ENCODE measurements around the gene POLR1F. TPM values are rescaled to one million over a fixed set of nuclear protein-coding genes. Genes with fewer than 3 reads are reported as not detected.

POLR1F gene
- total and polyA plus RNA-seq, 2 donors (not counting 3 experiments of a cell fraction or from before 2014, with no cell fraction given) = 10.4 to 27.0 TPM

DNA sequence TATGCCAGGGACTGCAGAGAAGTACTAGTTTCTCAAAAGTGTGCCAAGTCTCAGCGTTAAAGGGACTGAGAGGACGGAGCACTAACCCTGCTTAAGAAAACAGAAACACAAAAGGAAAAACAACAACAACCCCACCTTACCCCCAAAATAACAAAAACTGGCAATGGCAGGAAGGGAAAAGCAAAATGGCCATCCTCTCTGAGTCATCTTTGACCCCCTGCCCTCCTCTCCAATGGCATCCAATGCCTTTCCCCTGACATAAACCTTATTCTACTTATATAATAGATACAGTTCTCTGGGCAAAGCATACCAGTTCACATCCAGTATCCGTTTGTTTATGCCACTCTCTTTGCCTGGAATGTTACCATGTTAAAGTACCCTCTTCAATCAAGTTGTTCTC lies 1.6 kb downstream of the POLR1F start:
- Histone ChIP-seq H3K9me3 (replicated peaks; ENCODE audit: control insufficient read depth, insufficient read depth, low read length) (no peaks in the 10 kb centered on the region), H3K4me2 (ENCODE audit: insufficient read depth, low read length) (peak overlapping the region; percentile 90), H2AFZ (ENCODE audit: low read depth, low read length) (peak overlapping the region; percentile 29), H3K4me3 (replicated peaks in 1 of 3; ENCODE audit: insufficient read depth in 1 of 3, low read depth in 1 of 3, low read length in 3 of 3) (peak overlapping the region in 2 of 3 experiments; percentile 45 to 77), H3K36me3 (ENCODE audit: control insufficient read depth in 2 of 2, extremely low read depth in 1 of 2, insufficient read depth in 2 of 2, low read length in 2 of 2) (peaks cover 0 to 2% of the 10 kb centered on the region in 2 experiments), H3K9me1 (replicated peaks; ENCODE audit: control insufficient read depth, extremely low read depth, insufficient read depth, low read length) (no peaks in the 10 kb centered on the region), H4K20me1 (replicated peaks; ENCODE audit: control insufficient read depth, extremely low read depth, insufficient read depth, low read length) (no peaks in the 10 kb centered on the region), H3K27ac (ENCODE audit: insufficient read depth, low read depth, low read length) (peak overlapping the region; percentile 60), H3K27me3 (ENCODE audit: control insufficient read depth in 2 of 2, insufficient read depth in 2 of 2, low read length in 2 of 2) (peaks cover 0 to 6% of the 10 kb centered on the region in 2 experiments), H3K4me1 (ENCODE audit: control insufficient read depth, extremely low read depth, insufficient read depth, low read length) (peaks cover 19% of the 10 kb centered on the region), H3K9ac (replicated peaks; ENCODE audit: extremely low read depth, insufficient read depth, low read length) (peak overlapping the region; percentile 78), H3K79me2 (ENCODE audit: control insufficient read depth, insufficient read depth, low read length) (peaks cover 53% of the 10 kb centered on the region)
- no TSS peak for BruUV-seq (replicated peaks)
- DNase-seq (ENCODE audit: low read depth, low spot score) (peak; percentile 61), FAIRE-seq (peak; percentile 53)
- ChIA-PET POLR2A (no interaction called here), CTCF (no interaction called here)
- TF ChIP-seq, protein P1, sequence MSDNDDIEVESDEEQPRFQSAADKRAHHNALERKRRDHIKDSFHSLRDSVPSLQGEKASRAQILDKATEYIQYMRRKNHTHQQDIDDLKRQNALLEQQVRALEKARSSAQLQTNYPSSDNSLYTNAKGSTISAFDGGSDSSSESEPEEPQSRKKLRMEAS (IDR thresholded peaks at IDR 0.05; ENCODE audit: insufficient read depth, insufficient read length) = no peak
- TF ChIP-seq, protein P2, sequence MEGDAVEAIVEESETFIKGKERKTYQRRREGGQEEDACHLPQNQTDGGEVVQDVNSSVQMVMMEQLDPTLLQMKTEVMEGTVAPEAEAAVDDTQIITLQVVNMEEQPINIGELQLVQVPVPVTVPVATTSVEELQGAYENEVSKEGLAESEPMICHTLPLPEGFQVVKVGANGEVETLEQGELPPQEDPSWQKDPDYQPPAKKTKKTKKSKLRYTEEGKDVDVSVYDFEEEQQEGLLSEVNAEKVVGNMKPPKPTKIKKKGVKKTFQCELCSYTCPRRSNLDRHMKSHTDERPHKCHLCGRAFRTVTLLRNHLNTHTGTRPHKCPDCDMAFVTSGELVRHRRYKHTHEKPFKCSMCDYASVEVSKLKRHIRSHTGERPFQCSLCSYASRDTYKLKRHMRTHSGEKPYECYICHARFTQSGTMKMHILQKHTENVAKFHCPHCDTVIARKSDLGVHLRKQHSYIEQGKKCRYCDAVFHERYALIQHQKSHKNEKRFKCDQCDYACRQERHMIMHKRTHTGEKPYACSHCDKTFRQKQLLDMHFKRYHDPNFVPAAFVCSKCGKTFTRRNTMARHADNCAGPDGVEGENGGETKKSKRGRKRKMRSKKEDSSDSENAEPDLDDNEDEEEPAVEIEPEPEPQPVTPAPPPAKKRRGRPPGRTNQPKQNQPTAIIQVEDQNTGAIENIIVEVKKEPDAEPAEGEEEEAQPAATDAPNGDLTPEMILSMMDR (IDR thresholded peaks at IDR 0.05; ENCODE audit: extremely low read depth in 1 of 2, insufficient read depth in 1 of 2, low read depth in 1 of 2, low read length in 2 of 2) = no peak
- TF ChIP-seq FOS (IDR thresholded peaks at IDR 0.05; ENCODE audit: borderline replicate concordance, insufficient read depth, low read length) = peak; percentile 76
- TF ChIP-seq JUN (IDR thresholded peaks at IDR 0.05; ENCODE audit: borderline replicate concordance, insufficient read depth, insufficient read length, low read depth) = peak; percentile 66
- dilution Hi-C loops (cut with MboI; ENCODE audit: extremely low pct_ligation_motif_present, low sequenced_read_pairs) = no loop called here
- intact Hi-C loops (cut with micrococcal nuclease) = loop anchor here (5.0 kb wide), 1 partner anchor 1720 kb away; the partner anchor contains the start of gene SP4

DNA sequence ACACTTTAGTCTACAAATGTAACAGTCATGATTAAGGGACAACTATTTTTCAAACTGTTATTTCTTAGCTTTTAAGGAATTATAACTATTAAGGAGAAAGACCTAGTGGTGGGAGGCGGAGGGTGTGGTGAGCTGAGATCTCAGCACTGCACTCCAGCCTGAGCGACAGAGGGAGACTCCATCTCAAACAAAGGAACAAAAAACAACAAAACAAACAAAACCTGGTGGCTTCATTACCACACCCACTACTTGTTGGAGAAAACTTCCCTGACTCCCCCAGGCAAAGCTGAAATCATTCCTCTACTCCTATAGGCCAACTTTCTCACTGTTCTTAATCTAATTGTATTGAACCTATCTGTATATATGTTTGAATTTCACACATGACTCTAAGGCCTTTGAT lies 3.2 kb downstream of the POLR1F start:
- ChIA-PET CTCF (no interaction called here), POLR2A (no interaction called here)
- FAIRE-seq (no peak), DNase-seq (ENCODE audit: low read depth, low spot score) (no peak)
- no peak overlapping the region for H3K4me3 ChIP-seq (replicated peaks in 1 of 3; ENCODE audit: insufficient read depth in 1 of 3, low read depth in 1 of 3, low read length in 3 of 3)
- no peak overlapping the region for H2AFZ ChIP-seq (ENCODE audit: low read depth, low read length)
- no TSS peak for BruUV-seq (replicated peaks)
- no peaks in the 10 kb centered on the region for H4K20me1 ChIP-seq (replicated peaks; ENCODE audit: control insufficient read depth, extremely low read depth, insufficient read depth, low read length)
- dilution Hi-C loops (cut with MboI; ENCODE audit: extremely low pct_ligation_motif_present, low sequenced_read_pairs) (no loop called here), intact Hi-C loops (cut with micrococcal nuclease) (loop anchor here (5.0 kb wide), 1 partner anchor 1722 kb away; the partner anchor contains the start of gene SP4)
- peaks cover 19% of the 10 kb centered on the region for H3K4me1 ChIP-seq (ENCODE audit: control insufficient read depth, extremely low read depth, insufficient read depth, low read length)
- peaks cover 60% of the 10 kb centered on the region for H3K79me2 ChIP-seq (ENCODE audit: control insufficient read depth, insufficient read depth, low read length)
- H3K9me1 ChIP-seq (replicated peaks; ENCODE audit: control insufficient read depth, extremely low read depth, insufficient read depth, low read length) = no peaks in the 10 kb centered on the region
- TF ChIP-seq, protein P2 (IDR thresholded peaks at IDR 0.05; ENCODE audit: extremely low read depth in 1 of 2, insufficient read depth in 1 of 2, low read depth in 1 of 2, low read length in 2 of 2) = no peak
- TF ChIP-seq, protein P1 (IDR thresholded peaks at IDR 0.05; ENCODE audit: insufficient read depth, insufficient read length) = no peak
- TF ChIP-seq FOS (IDR thresholded peaks at IDR 0.05; ENCODE audit: borderline replicate concordance, insufficient read depth, low read length) (no peak), POLR2A (IDR thresholded peaks at IDR 0.05; ENCODE audit: low read depth, low read length) (no peak), EZH2 (IDR thresholded peaks at IDR 0.05; ENCODE audit: borderline replicate concordance, low read depth, low read length, severe bottlenecking) (no peak), GATA2 (IDR thresholded peaks at IDR 0.05; ENCODE audit: insufficient read depth, insufficient read length, low read depth, low read length) (no peak), JUN (IDR thresholded peaks at IDR 0.05; ENCODE audit: borderline replicate concordance, insufficient read depth, insufficient read length, low read depth) (no peak), POLR2AphosphoS5 (IDR thresholded peaks at IDR 0.05; ENCODE audit: insufficient read depth, low read depth, low read length) (no peak), MYC (IDR thresholded peaks at IDR 0.05; ENCODE audit: low read depth, low read length) (no peak)
- peaks cover 0 to 2% of the 10 kb centered on the region in 2 experiments for H3K36me3 ChIP-seq (ENCODE audit: control insufficient read depth in 2 of 2, extremely low read depth in 1 of 2, insufficient read depth in 2 of 2, low read length in 2 of 2)
- no peaks in the 10 kb centered on the region for H3K9me3 ChIP-seq (replicated peaks; ENCODE audit: control insufficient read depth, insufficient read depth, low read length)
- H3K4me2 ChIP-seq (ENCODE audit: insufficient read depth, low read length) = no peak overlapping the region
- no peak overlapping the region for H3K27ac ChIP-seq (ENCODE audit: insufficient read depth, low read depth, low read length)
- H3K9ac ChIP-seq (replicated peaks; ENCODE audit: extremely low read depth, insufficient read depth, low read length) = no peak overlapping the region
- no peaks in the 10 kb centered on the region for H3K27me3 ChIP-seq (ENCODE audit: control insufficient read depth in 2 of 2, insufficient read depth in 2 of 2, low read length in 2 of 2)
